Hematopoietic multipotent progenitor cell treated with erythropoietin and hydrocortisone succinate and interleukin-3 and kit ligand, for 8 days (in vitro differentiated cells): ENCODE measurements around the gene PDE3B.
"Not testable (repeated sequence)": the region's sequence is repeated elsewhere in the genome, so short reads cannot be mapped to it uniquely, and the experiment has no call there.

Experiments
- DNase-seq: peaks from one replicate; pipeline ENCODE4 v3.0.0-alpha.2; 2015

The PDE3B gene

DNA sequence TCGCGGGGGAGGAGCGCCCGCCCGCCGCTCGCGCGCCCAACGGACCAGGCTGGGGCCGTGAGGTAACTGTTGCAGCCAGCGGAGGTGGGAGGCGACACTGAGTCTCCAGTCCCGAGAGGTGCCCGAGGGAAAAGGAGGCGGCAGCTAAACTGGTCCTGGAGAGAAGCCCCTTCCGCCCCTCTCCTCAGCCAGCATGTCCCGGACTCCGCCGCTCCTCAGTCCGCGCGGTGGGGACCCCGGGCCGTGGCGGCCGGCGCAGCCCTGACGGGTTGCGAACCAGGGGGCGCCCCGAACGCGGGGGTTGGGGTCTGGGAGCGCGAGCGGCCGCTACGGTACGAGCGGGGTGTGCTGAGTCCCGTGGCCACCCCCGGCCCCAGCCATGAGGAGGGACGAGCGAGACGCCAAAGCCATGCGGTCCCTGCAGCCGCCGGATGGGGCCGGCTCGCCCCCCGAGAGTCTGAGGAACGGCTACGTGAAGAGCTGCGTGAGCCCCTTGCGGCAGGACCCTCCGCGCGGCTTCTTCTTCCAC lies at the start of gene PDE3B:
TSS of gene PDE3B (plus strand) at position 108 of the 529 bp plus-strand sequence. CDS start at position 380, 272 bp downstream.
- DNase-seq, result peak; percentile 80

DNA sequence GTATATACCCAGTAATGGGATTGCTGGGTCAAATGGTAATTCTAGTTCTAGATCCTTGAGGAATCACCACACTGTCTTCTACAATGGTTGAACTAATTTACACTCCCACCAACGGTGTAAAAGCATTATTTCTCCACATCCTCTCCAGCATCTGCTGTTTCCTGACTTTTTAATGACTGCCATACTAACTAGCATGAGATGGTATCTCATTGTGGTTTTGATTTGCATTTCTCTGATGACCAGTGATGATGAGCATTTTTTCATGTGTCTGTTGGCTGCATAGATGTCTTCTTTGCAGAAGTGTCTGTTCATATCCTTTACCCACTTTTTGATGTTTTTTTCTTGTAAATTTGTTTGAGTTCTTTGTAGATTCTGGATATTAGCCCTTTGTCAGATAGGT lies 48.3 kb upstream of the PDE3B start:
- DNase-seq, result not testable (repeated sequence)

DNA sequence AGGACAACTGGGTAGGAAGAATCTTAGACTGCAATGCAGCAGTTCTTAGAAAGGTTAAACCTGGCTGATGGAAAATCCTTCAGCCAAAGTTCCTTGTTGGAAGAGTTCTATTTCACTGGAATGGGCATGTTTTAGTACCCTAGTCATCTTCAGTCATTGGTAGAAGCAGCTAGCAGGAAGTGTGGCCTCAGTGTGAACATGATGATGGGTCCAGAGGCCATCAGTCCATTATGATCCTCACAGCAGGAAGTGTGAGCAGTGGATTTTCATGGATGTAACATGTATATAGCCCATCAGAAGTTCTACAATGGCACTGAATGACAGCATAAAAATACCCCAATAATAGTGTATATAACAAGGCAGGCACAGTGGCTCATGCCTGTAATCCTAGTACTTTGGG lies 35.9 kb upstream of the PDE3B start:
- no peak for DNase-seq

DNA sequence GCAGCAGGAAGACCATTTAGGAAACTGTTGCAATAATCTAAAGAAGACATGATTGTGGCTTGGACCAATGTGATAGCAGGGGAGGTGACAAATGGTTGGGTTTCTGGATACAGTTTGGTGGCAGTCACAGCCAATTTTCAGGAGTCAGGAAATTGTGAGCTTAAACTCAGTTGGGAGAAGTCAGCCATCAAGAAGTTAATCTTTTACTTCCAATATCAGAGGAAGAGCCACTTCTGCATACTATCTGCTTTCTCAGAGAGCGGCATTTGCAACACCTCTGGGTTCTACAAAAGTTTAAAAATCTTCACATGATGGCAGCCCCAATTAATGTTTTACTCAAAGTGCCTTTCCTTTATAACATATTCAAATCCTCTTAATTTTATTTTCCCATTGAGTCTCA lies 33.7 kb upstream of the PDE3B start:
- no peak for DNase-seq

DNA sequence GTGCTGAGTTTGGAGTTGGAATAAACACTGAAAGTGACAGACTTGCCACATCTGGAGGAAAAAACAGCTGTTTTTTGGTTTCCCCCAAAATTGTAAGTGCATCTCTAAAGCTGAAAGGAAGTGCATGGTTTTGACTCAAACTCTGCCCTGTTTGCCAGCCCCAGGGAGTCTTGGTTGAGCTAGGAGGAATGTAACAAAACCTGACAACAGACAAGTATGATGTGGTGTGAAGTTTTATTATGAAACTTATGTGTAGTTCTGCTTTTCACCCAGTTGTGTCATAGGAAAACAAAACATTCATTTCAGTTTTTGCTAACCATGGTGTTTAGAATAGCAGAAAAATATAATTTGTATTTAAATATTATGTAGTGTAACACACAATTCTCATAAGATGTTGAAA lies 31.7 kb upstream of the PDE3B start:
- DNase-seq, result no peak

DNA sequence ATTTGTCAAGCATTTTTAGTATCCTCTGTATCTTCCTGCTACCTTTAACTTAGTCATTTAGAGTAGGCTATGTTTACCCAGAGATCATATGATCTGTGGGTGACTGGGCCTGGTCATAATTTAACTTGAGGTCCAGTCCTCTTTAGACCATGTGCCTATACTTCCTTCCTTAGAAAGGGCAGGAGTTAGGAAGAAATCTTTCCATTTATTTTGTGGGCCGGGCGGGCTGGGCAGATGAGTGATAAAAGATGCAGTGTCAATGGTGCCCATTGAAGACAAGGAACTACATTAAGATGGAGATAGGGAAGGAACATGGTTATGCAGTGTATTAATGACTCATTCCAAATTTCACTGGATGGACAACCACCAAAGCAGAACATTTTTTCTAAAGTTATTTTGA lies 30.9 kb upstream of the PDE3B start:
- no peak for DNase-seq

DNA sequence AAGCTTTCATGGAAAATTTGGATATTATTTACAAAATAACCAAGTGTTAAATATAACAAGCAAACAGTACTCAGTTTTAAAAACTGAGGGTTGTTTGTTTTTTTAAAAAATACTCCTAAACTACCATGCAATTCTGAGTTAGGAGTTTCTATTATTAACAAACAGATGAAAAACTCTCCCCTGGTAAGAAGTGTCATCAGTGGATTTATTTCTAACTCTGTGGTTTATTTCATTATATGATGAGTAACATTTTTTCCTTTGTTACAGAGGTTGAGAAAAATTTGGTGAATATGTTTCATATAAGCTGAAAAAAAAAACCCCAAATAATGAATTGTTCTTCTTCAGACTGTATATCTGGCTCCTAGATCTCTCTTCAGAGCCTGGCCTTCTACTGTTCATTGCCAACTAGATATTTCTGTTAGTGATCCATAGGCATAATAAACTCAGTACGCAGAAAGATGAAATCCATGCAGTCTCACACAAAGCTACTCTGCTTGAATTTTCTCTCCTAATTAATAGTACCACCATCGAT lies 29.4 kb upstream of the PDE3B start:
- DNase-seq, result no peak

DNA sequence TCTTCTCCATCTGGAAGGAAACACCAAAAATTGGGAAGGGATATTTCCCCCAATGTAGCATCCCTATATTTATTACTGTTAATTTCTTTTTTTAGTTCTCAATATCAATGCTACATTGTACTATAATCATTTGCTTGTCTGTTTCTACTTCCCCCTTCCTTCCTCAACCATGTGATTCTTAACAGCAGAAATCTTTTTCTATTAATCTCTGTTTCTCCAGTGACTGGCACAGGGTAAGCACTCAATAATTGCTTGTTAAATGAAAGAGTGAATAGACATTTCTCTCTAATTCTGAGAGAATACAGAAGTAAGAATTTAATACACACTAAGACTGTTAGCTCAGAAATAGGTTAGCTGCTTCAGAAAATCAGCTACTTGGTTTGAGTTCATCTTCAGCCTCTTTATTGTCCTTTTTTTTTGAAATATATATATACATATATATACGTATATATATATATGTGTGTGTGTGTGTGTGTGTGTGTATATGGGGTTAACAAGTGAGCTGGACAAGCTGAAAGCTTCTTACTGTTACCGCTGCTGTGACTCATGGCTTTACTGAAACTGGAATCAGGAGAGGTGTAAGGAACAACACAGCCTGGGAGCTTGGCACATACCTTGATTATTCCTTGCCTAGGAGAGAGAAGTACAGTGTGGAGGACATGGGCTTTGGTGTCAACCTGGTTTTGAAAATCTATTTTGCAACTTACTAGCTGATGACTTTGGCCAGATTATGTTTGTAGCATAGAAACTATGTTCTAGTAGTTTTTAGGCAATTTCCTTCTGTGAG lies 26.2 kb upstream of the PDE3B start:
- DNase-seq, result no peak

DNA sequence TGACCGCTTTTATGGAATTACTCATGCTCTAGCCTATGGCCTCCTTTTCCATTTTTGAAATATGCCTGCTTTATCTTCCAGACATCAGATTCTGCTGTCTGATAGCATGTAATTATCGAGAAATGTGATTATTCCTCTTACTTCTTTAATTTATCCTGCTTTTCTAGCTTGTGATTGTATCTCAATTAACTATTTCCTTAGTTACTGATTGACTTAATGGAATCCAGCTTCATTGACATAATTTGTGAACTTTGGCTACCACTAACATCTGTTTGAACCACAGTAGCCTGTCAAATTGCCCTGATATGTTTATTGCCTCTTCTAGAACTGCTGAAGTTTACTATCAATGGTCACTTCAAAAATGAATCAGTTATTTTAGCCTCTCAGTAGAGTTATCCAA lies 25.5 kb upstream of the PDE3B start:
- DNase-seq, result no peak

DNA sequence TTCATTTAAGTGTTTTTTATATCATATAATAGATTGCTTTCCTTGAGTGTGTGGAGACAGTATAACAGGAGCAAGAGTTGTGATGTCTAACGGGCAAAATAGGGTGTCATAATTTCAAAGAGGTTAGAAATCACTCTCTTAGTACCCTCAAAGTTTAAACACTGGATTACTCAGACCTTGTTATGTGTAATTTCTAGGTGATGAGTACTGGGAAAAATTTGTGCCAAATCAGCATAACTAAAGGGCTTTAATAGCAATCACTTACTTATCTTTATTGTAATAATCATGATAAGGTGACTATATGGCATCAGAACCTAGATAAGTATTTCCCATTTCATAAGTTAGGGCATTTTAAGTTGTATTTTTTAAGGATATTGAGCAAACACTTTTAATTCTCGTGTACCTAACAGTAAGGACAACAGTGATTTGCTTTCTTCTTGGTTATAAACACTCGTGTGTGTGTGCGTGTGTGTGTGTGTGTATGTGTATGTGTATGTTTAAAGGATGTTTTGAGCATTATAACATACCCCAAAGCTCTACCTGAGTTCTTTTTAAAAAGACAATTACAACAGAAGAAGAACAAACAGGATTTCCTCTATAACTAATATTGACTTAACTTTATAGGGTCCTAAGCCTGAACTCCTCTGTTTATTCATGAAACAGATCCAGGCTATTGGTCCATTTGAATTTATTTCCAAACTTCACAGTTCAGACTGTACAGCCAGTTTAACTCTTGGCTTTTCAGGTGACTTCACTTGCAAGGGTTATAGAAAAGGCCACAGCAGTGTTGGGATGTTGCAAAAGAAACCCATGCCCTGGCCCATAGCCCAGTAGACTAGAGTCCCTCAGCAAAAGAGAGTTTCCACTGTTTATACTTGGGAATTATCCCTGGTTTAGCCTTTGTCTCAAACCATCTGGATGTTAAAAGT lies 23.7 kb upstream of the PDE3B start:
- DNase-seq, result no peak

DNA sequence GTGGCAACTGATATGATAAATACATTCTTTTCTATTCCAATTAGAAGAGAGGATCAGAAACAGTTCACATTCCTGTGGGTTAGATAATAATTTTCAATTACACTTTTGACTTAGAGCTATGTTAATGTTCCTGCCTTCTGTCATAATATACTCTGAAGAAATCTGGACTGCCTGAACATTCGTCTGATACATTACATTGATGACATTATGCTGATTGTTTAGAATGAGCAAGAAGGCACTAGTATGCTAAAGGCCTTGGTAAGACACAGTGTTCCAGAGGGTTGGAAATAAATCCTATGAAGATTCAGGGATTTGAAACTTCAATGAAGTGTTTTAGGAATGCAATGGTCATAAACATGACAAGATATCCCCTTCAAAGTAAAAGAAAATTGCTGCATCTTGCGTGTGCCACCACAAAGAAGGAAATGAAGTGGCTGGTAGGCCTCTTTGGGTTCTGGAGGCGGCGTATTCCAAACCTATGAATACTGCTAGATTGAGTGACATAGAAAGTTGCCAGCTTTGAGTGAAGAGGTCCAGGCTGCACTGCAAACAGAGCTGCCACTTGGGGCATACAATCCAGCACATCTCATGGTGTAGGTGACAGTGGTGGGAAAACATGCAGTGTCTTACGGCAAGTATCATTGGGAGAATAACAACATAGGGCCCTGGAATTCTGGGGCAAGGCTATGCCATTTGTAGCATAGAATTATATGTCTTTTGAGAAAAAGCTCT lies 21.2 kb upstream of the PDE3B start:
- DNase-seq, result no peak

DNA sequence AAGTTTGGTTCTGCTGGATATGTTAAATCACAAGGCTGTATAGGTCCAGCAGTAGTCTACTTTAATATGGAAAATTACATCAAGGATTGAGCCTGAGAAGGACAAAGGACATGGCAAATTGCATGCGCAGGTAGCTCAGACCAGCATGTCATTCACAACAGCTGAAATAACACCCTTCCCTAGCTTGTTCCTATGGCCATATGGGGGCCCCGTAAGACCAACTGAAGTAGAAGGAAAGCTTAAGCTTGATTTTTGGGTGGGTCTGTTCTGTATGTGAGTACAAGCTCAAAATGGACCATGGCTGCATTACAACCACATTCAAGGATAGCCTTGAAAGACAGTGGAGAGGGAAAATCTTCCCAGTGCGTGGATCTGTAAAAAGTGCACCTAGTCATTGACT lies 20.6 kb upstream of the PDE3B start:
- peak; percentile 37 for DNase-seq

DNA sequence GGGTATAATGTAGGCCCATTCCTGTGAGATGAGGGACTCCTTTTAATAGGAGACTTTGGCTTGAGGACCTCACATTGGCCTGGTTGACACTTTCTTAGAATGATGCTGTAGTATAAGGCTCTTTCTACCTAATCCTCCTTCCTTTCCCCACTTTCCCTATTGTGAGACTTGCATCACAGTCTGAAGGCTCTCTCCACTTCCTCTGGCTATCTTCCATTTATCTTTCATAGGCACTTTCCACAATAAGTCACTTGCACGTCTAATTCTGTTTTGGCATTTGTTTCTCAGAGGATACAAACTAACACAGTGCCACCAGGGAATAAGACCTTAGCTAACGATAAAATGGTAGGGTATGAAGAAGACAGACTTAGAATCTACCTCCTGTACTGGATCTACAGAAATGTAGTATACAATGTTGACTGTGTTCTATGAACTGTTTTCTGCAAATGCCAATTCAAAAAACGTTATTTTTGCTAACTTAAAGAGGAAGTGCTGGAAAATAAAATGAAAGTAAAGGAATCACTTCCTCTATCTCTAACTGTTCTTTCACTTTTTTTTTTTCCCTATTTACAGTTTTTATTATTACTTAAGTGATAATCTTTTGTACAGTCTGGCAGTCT lies 17.9 kb upstream of the PDE3B start:
- DNase-seq, result no peak

DNA sequence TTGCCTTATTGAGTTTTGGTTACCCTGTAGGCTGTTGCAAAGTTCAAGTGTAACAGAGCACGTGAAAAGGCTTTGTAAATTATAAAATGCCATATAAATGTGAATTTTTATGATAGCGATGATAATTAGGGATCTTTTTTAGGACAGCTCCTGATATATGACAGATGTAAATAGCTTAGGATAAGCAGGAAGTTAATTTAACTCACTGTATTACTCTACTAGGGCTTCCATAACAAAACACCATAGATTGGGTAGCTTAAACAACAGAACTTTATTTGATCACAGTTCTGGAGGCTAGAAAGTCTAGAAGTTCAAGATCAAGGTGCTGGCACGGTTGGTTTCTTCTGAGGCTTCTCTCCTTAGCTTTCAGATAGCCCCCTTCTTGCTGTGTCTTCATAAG lies 17.0 kb upstream of the PDE3B start:
- DNase-seq, result no peak

DNA sequence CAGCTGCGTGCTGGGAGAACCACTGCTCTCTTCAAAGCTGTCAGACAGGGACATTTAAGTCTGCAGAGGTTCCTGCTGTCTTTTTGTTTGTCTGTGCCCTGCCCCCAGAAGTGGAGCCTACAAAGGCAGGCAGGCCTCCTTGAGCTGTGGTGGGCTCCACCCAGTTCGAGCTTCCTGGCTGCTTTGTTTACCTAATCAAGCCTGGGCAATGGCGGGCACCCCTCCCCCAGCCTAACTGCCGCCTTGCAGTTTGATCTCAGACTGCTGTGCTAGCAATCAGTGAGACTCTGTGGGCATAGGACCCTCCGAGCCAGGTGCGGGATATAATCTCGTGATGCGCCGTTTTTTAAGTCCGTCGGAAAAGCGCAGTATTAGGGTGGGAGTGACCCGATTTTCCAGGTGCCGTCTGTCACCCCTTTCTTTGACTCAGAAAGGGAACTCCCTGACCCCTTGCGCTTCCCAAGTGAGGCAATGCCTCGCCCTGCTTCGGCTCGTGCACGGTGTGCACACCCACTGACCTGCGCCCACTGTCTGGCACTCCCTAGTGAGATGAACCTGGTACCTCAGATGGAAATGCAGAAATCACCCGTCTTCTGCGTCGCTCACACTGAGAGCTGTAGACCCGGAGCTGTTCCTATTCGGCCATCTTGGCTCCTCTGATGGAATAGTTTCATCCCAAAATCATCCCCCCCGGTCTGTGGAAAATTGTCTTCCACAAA lies 9.9 kb upstream of the PDE3B start:
- DNase-seq, result not testable (repeated sequence)

DNA sequence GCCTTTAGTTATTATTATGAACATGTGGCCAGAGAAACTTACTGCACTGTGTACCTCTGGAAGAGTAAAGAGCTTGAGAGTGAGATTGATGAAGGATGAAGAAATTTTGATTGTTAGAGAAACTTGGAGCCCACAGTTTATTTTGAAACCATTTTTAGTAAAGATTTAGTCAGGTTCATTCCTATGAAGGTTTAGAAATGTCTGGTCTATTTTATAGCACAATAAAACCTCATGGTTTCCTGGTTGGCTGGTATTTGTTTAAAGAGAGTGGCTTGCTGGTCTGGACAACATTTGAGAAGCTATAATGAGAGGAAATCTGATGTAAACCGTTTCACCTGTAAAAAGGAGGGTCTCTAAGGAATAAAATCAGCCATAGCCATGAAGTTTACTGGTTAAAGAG lies 8.8 kb upstream of the PDE3B start:
- no peak for DNase-seq

DNA sequence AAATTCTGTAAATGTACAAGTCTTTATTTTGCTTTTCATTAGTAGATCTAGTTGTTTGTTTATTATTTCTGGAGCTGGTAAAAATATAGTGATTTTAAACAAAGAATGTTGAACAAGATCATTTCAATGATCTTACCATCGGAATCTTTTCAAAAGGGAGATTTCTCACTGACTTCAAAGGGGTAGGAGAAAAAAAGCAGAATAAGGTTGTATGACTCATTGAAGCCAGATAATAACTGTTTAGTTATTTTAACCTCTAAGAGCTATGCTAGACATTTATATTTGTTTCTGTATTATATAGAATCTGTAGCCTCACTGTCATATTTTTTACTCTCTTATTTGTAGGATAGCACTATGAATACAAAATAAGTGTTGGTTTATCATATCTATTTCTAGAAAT lies 8.1 kb upstream of the PDE3B start:
- DNase-seq, result no peak

DNA sequence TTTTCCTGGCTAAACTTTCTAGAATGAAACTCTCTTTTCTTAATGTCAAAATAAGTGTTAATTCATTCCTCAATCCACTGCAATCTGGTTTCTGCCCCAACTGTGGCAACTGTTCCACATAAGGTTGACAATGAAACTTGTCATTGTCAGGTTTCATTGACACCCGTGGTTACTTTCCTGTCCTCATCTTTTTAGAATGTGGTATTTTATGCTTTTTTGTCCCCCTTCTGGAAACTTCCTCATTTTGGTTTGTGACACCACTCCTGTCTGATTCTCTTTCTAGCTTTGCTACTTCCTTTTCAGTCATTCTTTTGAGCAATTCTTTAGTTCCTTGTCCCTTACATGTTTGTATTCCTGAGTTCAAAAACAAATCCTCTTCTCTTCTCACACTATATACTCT lies 7.5 kb upstream of the PDE3B start:
- DNase-seq, result peak; percentile 15

DNA sequence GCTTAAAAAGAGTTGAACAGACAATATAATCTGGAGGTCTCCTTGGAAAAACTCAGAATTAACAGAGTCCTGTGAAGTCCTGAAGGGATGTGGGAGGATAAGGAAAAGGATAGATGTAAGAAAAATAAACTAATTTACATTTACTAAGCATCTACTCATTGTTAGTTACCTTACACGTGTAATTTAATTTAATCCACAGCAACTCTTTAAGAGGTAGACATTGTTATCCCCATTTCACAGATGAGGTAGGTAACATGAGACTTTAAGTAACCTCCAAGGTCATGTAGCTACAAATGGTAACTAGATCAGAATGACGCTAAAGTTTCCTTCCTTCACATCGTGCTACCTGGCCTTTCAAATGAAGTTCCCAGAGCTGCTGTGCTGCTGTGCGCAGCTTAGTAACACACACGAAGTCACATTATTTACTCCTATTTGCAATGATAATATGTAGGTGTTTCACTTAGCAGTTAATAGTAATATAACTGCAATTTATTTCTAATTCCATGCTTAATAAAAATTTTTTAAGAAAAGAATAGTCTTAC lies 5.7 kb upstream of the PDE3B start:
- no peak for DNase-seq

DNA sequence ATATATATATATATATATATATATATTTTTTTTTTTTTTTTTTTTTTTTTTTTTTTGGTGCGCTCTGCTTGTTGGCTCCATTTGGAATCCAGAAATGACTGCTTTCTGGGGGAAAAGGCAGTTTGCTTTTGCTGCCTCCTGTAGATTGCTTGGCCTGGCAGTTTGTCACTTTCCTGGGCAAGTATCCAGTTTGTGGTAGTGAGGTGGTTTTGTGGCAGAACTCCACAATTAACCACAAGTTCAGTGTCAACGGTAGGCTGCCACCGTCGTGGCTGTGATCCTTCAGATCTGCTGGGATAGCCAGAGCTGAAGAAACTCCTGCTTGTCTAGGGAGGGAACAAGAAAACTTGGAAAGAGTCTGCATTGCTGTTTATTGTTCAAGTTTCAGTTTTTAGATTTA lies 5.0 kb upstream of the PDE3B start:
- DNase-seq, result peak; percentile 88

DNA sequence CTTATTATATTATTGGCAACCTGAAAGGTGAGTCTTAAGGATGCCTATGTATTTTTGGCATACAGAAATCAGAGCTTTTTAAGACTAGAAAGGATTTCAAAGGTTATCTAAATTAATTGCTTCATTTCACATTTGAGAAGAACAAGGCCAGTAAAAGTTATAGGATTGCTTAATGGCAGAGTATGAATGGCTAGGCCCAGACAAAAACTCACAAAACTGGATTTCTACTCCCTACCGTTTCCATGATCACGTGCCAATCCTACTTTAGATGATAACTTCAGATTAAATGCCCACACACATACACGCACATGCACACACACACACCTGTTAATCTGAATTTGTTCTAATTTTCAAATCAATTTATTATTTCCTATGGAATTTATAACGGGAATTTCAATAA lies 1.8 kb upstream of the PDE3B start:
- no peak for DNase-seq
